Choroid plexus epithelial cell (primary cell): ENCODE measurements around the gene TPRN.
"Not testable (repeated sequence)": the region's sequence is repeated elsewhere in the genome, so short reads cannot be mapped to it uniquely, and the experiment has no call there.

Experiments
- DNase-seq: peaks from one replicate; pipeline ENCODE4 v3.0.0-alpha.2; 2010; ENCODE audit warnings: low read depth
- H3K4me3 ChIP-seq: 2 replicates; pipeline ENCODE4 v1.5.1; 2011; ENCODE audit warnings: low read depth, mild to moderate bottlenecking, control low read depth, low read length, moderate library complexity
- CTCF ChIP-seq: conservative IDR thresholded peaks from 2 replicates; pipeline ENCODE4 v1.5.1; 2011; ENCODE audit warnings: low read depth, mild to moderate bottlenecking, control low read depth, inconsistent platforms, low read length, moderate library complexity

The TPRN gene

GRCh38 chr9:137243626-137244485 is 43.3 kb upstream of the TPRN start:
- TF ChIP-seq CTCF = peak; percentile 24
- DNase-seq = no peak
- H3K4me3 ChIP-seq = no peak overlapping the region

DNA sequence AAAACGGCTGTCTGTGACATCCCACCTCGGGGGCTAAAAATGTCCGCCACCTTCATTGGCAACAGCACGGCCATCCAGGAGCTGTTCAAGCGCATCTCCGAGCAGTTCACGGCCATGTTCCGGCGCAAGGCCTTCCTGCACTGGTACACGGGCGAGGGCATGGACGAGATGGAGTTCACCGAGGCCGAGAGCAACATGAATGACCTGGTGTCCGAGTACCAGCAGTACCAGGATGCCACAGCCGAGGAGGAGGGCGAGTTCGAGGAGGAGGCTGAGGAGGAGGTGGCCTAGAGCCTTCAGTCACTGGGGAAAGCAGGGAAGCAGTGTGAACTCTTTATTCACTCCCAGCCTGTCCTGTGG is 42.7 kb upstream of the TPRN start:
- not testable (repeated sequence) for DNase-seq, H3K4me3 ChIP-seq

GRCh38 chr9:137242269-137243203 is 42.0 kb upstream of the TPRN start:
- DNase-seq = no peak
- TF ChIP-seq CTCF = no peak

DNA sequence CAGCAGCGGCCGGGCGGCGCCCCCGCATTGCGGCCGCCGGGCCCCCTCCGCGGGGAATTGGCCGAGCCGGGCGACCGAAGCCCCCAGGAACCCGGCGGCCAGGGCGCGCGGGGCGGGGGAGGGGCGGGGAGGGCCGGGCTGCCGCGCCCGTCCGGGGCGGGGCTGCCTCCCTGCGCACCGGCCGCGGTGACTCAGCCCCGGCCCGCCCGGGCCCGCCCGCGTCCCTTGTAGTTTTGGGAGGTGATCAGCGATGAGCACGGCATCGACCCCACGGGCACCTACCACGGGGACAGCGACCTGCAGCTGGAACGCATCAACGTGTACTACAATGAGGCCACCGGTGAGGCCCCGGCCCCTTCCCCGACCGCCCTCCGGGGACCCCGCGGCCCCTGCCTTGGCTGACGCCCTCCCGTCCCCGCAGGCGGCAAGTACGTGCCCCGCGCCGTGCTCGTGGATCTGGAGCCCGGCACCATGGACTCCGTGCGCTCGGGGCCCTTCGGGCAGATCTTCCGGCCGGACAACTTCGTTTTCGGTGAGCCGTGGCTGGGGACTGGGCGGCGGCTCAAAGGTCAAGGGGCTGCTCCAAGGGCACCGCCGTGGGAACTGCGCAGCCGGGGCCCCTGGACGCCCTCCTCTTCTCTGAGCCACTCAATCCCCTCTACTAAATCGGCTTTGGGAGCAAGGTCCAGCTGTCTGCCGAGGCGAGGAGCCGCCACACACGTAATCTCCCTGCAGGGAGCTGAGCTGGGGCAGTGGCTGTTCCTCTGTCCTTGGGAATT is 41.1 kb upstream of the TPRN start:
- TF ChIP-seq CTCF = no peak
- peak overlapping the region; percentile 85 for H3K4me3 ChIP-seq
- no peak for DNase-seq

More at GRCh38 chr9:137242269-137243203, 42.0 kb upstream of the TPRN start:
- H3K4me3 ChIP-seq = peak overlapping the region; percentile 85

DNA sequence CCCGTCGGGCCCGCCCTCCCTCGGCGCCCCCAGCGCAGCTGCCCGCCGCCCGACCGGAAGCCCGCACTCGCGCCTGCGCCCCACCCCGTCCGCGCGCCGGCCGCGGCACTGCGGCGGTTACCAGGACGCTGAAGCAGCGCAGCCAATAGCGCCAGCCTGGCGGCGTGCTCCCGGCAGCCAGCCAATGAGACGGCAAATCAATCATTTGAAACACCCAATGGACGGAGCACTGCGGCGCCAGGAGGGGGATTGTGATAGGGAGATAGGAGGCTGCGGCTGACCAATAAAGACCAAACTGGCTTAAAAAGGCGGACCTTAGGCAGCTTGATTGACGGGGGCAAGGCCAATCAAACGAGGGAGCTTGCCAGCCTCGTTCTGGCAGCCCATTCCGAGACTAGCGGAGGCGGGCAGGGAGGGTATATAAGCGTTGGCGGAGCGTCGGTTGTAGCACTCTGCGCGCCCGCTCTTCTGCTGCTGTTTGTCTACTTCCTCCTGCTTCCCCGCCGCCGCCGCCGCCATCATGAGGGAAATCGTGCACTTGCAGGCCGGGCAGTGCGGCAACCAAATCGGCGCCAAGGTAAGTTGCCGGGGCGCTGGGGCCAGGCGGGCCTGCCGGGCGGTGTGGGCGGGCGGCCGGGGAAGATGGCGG is 40.4 kb upstream of the TPRN start, which contains the start of gene TUBB4B:
TSS of gene TUBB4B (plus strand) at position 447 of the 649 bp plus-strand sequence. CDS start at position 521, 74 bp downstream.
- H3K4me3 ChIP-seq = peak within 1 kb of the TSS; percentile 85
- peak; percentile 100 for DNase-seq
- TF ChIP-seq CTCF = no peak

GRCh38 chr9:137240318-137240840 is 39.8 kb upstream of the TPRN start:
- DNase-seq = peak; percentile 82

GRCh38 chr9:137239541-137240200 is 39.1 kb upstream of the TPRN start:
- H3K4me3 ChIP-seq = peak overlapping the region; percentile 72
- DNase-seq = not testable (repeated sequence)

More at GRCh38 chr9:137240318-137240840, 39.8 kb upstream of the TPRN start:
- TF ChIP-seq CTCF = no peak
- peak overlapping the region; percentile 72 for H3K4me3 ChIP-seq
